SK-N-SH (cell line): ENCODE data around the gene TNFAIP8L3. TPM values are rescaled to one million over a fixed set of nuclear protein-coding genes. Genes with fewer than 3 reads are reported as not detected.

Experiments used
- CTCF ChIA-PET: fragments of 300-600, 350-600 bp; formaldehyde crosslinking; extraction: SDS; loops from one replicate; lab custom pipeline; 2021; lab: Yijun Ruan, JAX
- POLR2A ChIA-PET: fragments of 350-600 bp; sonication (Branson Sonifier 250); formaldehyde crosslinking; extraction: SDS; loops from one replicate; lab custom pipeline; 2020; ENCODE audit warnings: antibody characterized with exemption, inconsistent platforms; lab: Yijun Ruan, JAX
- DNase-seq: peaks from one replicate; pipeline ENCODE4 v3.0.0; 2012
- H2AFZ ChIP-seq: fragments of 200-600 bp; sonication (generic); 2 replicates; pipeline ENCODE4 v1.8.1; 2016; ENCODE audit warnings: antibody characterized with exemption, mild to moderate bottlenecking, low read depth
- H3F3A ChIP-seq: fragments of 200-600 bp; sonication (generic); replicated peaks from 2 replicates; pipeline ENCODE3; 2016; ENCODE audit warnings: antibody characterized with exemption, mild to moderate bottlenecking; ENCODE audit not compliant: insufficient read depth
- H3K27ac ChIP-seq, 2 experiments: fragments of 200-500 bp in 1 of 2; fragments of 200-600 bp in 1 of 2; sonication (Bioruptor generic) in 1 of 2; sonication (generic), shearing (Covaris generic) in 1 of 2; 2 replicates each; pipeline versions ENCODE4 v1.5.1 to v1.6.1; 2014 to 2016; ENCODE audit warnings: low read depth in 2 of 2, inconsistent platforms in 1 of 2, low read length in 1 of 2, mild to moderate bottlenecking in 1 of 2, mixed read lengths in 1 of 2
- H3K27me3 ChIP-seq: fragments of 200-600 bp; sonication (generic), shearing (Covaris generic); 2 replicates; pipeline ENCODE4 v1.6.1; 2016; ENCODE audit warnings: mixed run types; ENCODE audit not compliant: insufficient read depth
- H3K36me3 ChIP-seq, 2 experiments: fragments of 200-500 bp in 1 of 2; fragments of 200-600 bp in 1 of 2; sonication (Bioruptor generic) in 1 of 2; sonication (generic) in 1 of 2; replicated peaks in 1 of 2; 2 replicates each; pipeline versions ENCODE3 to v1.5.1; 2014 to 2016; ENCODE audit warnings: low read length in 1 of 2, mild to moderate bottlenecking in 1 of 2; ENCODE audit not compliant: insufficient read depth in 2 of 2, control insufficient read depth in 1 of 2
- H3K4me1 ChIP-seq, 2 experiments: fragments of 200-500 bp in 1 of 2; fragments of 200-600 bp in 1 of 2; sonication (Bioruptor generic) in 1 of 2; sonication (generic), shearing (Covaris generic) in 1 of 2; 2 replicates each; pipeline versions ENCODE4 v1.5.1 to v1.6.1; 2014 to 2016; ENCODE audit warnings: low read depth in 1 of 2, low read length in 1 of 2, mixed run types in 1 of 2; ENCODE audit not compliant: insufficient read depth in 2 of 2, control insufficient read depth in 1 of 2
- H3K4me2 ChIP-seq: fragments of 200-600 bp; sonication (generic), shearing (Covaris generic); 2 replicates; pipeline ENCODE4 v1.6.1; 2017; ENCODE audit warnings: mixed run types
- H3K4me3 ChIP-seq, 2 experiments: fragments of 200-500 bp in 1 of 2; fragments of 200-600 bp in 1 of 2; sonication (Bioruptor generic) in 1 of 2; sonication (generic), shearing (Covaris generic) in 1 of 2; 2 replicates each; pipeline versions ENCODE4 v1.5.1 to v1.8.1; 2014 to 2016; ENCODE audit warnings: low read depth in 2 of 2, inconsistent platforms in 1 of 2, low read length in 1 of 2, mild to moderate bottlenecking in 1 of 2, mixed read lengths in 1 of 2, moderate library complexity in 1 of 2
- H3K79me2 ChIP-seq: fragments of 200-600 bp; sonication (generic); 2 replicates; pipeline ENCODE4 v1.8.1; 2017; ENCODE audit warnings: mild to moderate bottlenecking; ENCODE audit not compliant: insufficient read depth
- H3K9ac ChIP-seq: fragments of 200-600 bp; sonication (generic); 2 replicates; pipeline ENCODE4 v1.6.1; 2017; ENCODE audit warnings: mixed run types
- H3K9me2 ChIP-seq: fragments of 200-600 bp; sonication (generic); 2 replicates; pipeline ENCODE4 v1.6.1; 2017; ENCODE audit warnings: mixed run types
- H3K9me3 ChIP-seq: fragments of 200-600 bp; sonication (generic); 2 replicates; pipeline ENCODE4 v1.6.1; 2017; ENCODE audit warnings: mixed run types, mild to moderate bottlenecking, moderate library complexity
- H4K20me1 ChIP-seq: fragments of 200-600 bp; sonication (generic); 2 replicates; pipeline ENCODE4 v1.6.1; 2017; ENCODE audit warnings: mild to moderate bottlenecking, mixed run types; ENCODE audit not compliant: insufficient read depth
- CHD2 ChIP-seq: fragments of 150-350 bp; IDR thresholded peaks from 2 replicates; pipeline ENCODE4 v1.6.1; 2018; ENCODE audit warnings: low read length; ENCODE audit not compliant: partially characterized antibody
- EP300 ChIP-seq, 2 experiments: IDR thresholded peaks; 2 replicates each; pipeline versions ENCODE4 v1.4.0 to v1.6.1; 2012; ENCODE audit warnings: borderline replicate concordance in 1 of 2, low read depth in 1 of 2, low read length in 1 of 2
- EZH2phosphoT487 ChIP-seq: fragments of 200-600 bp; sonication (generic); IDR thresholded peaks from 2 replicates; pipeline ENCODE4 v1.6.1; 2017; ENCODE audit warnings: low read depth, mixed run types, mild to moderate bottlenecking, antibody characterized with exemption, moderate library complexity, borderline replicate concordance
- FOSL2 ChIP-seq: IDR thresholded peaks from 2 replicates; pipeline ENCODE4 v1.4.0; 2012; ENCODE audit warnings: low read depth, mild to moderate bottlenecking, moderate library complexity, borderline replicate concordance
- FOXJ3 ChIP-seq: sonication (generic); formaldehyde crosslinking; IDR thresholded peaks from 2 replicates; pipeline ENCODE4 v1.5.1; 2020; ENCODE audit warnings: mild to moderate bottlenecking, missing genetic modification reagents
- GABPA ChIP-seq: IDR thresholded peaks from 2 replicates; pipeline ENCODE4 v1.4.0; 2012; ENCODE audit warnings: low read depth, mild to moderate bottlenecking
- GATA2 ChIP-seq: sonication (generic); formaldehyde crosslinking; IDR thresholded peaks from 2 replicates; pipeline ENCODE4 v1.5.0; 2020; ENCODE audit warnings: mild to moderate bottlenecking, missing genetic modification reagents
- MXI1 ChIP-seq: IDR thresholded peaks from 2 replicates; pipeline ENCODE4 v1.6.1; 2012; ENCODE audit warnings: mild to moderate bottlenecking, low read depth, low read length, improper control_type of control experiment
- NFIC ChIP-seq: IDR thresholded peaks from 2 replicates; pipeline ENCODE4 v1.4.0; 2012; ENCODE audit warnings: borderline replicate concordance
- NRF1 ChIP-seq: IDR thresholded peaks from 2 replicates; pipeline ENCODE4 v1.6.1; 2012; ENCODE audit warnings: low read depth, mild to moderate bottlenecking, low read length
- RAD21 ChIP-seq: IDR thresholded peaks from 2 replicates; pipeline ENCODE4 v1.6.1; 2012; ENCODE audit warnings: mild to moderate bottlenecking, low read length
- RFX5 ChIP-seq: IDR thresholded peaks from 2 replicates; pipeline ENCODE4 v1.6.1; 2012; ENCODE audit warnings: mild to moderate bottlenecking, improper control_type of control experiment, low read length
- RXRA ChIP-seq: IDR thresholded peaks from 2 replicates; pipeline ENCODE4 v1.4.0; 2012; ENCODE audit warnings: low read depth, mild to moderate bottlenecking, borderline replicate concordance
- SMC3 ChIP-seq: IDR thresholded peaks from 2 replicates; pipeline ENCODE4 v1.6.1; 2012; ENCODE audit warnings: low read depth, low read length, improper control_type of control experiment
- TAF1 ChIP-seq: IDR thresholded peaks from 2 replicates; pipeline ENCODE4 v1.6.1; 2012; ENCODE audit warnings: low read depth, mild to moderate bottlenecking, low read length, moderate library complexity, borderline replicate concordance
- TCF12 ChIP-seq: IDR thresholded peaks from 2 replicates; pipeline ENCODE4 v1.4.0; 2012
- TEAD4 ChIP-seq: IDR thresholded peaks from 2 replicates; pipeline ENCODE4 v1.4.0; 2012; ENCODE audit warnings: mild to moderate bottlenecking, borderline replicate concordance; ENCODE audit not compliant: insufficient read depth
- YY1 ChIP-seq: IDR thresholded peaks from 2 replicates; pipeline ENCODE4 v1.4.0; 2012; ENCODE audit warnings: low read depth, mild to moderate bottlenecking
- WGBS: methylation state at CpG from one replicate; pipeline ENCODE4 v1.1.6; 2017; ENCODE audit warnings: low lambda C conversion rate; 5-methylcytosine and 5-hydroxymethylcytosine counted together
- polyA plus RNA-seq, 3 experiments: library from polyadenylated mRNA; depleted of rRNA; stranded (reverse); fragments of >200 nt; gene quantifications; 2 replicates each; pipeline ENCODE4 v1.2.3, GENCODE V29; 2012
- TF ChIP-seq, protein P1 (sequence below): fragments of 200-600 bp; sonication (generic); IDR thresholded peaks from 2 replicates; pipeline ENCODE4 v1.6.1; 2017; ENCODE audit warnings: antibody characterized with exemption, mild to moderate bottlenecking, moderate library complexity
- TF ChIP-seq, protein P2 (sequence below): IDR thresholded peaks from 2 replicates; pipeline ENCODE4 v1.4.0; 2012; ENCODE audit warnings: low read depth, borderline replicate concordance
- TF ChIP-seq, protein P3 (sequence below): IDR thresholded peaks from 2 replicates; pipeline ENCODE4; 2012
- TF ChIP-seq, protein P4 (sequence below): IDR thresholded peaks from 2 replicates; pipeline ENCODE4 v1.6.1; 2012; ENCODE audit warnings: mild to moderate bottlenecking, low read depth, low read length, moderate library complexity
- TF ChIP-seq, protein P5 (sequence below): IDR thresholded peaks from 2 replicates; pipeline ENCODE4 v1.4.0; 2012; ENCODE audit warnings: low read depth, borderline replicate concordance

TNFAIP8L3 gene
- polyA plus RNA-seq, 1 of the 3 experiments (the other 2 are of a cell fraction) = 0.08 TPM

DNA sequence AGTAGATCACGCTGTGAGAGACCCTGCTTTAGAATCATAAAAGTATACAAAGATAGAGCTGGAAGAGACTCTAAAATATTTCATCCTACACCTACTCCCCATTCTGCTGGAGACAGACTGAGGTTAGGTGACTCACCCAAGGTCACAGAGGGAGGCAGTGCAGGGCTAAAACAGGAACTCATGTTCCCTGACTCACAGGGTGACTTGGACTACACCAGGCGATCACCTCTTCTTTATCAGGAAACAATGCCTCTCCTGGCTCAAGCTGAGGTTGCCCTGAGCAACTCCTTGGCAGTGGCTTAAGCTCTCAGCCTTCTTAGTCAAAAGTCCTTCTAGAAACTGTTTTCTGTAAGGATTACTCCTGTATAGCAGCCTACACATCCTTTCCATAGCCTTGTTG lies 26.4 kb upstream of the TNFAIP8L3 start:
- H3K9ac ChIP-seq = no peak overlapping the region
- H4K20me1 ChIP-seq = no peaks in the 10 kb centered on the region
- ChIA-PET CTCF (interaction anchor here (0.7 to 1.6 kb wide), 3 partner anchors 13 to 161 kb away, joined by 3 to 6 read pairs (median 3); no protein-coding TSS in a partner anchor), POLR2A (no interaction called here)
- no peak for DNase-seq
- no peaks in the 10 kb centered on the region for H3K27me3 ChIP-seq
- no peaks in the 10 kb centered on the region for H3K79me2 ChIP-seq
- peak overlapping the region in 1 of 2 experiments; percentile 65; a peak in 2 of 4 replicates for H3K27ac ChIP-seq
- H2AFZ ChIP-seq = no peak overlapping the region
- peak overlapping the region; percentile 35; the same call in 1 of the 2 replicates for H3K4me2 ChIP-seq
- peaks cover 11% of the 10 kb centered on the region for H3F3A ChIP-seq
- H3K4me1 ChIP-seq = peaks cover 0 to 8% of the 10 kb centered on the region in 2 experiments; a peak in 1 of 4 replicates
- no peaks in the 10 kb centered on the region for H3K36me3 ChIP-seq
- no peaks in the 10 kb centered on the region for H3K9me2 ChIP-seq
- 52% methylated on average over 2 of the region's 2 CpGs for WGBS
- 0 out of 2 replicates have a peak, but pooled peaks cover 3% of the 10 kb centered on the region for H3K9me3 ChIP-seq
- H3K4me3 ChIP-seq = no peak overlapping the region
- TF ChIP-seq EZH2phosphoT487 = no peak
- TF ChIP-seq TEAD4 = no peak
- no peak for TF ChIP-seq NRF1
- TF ChIP-seq, protein P1, sequence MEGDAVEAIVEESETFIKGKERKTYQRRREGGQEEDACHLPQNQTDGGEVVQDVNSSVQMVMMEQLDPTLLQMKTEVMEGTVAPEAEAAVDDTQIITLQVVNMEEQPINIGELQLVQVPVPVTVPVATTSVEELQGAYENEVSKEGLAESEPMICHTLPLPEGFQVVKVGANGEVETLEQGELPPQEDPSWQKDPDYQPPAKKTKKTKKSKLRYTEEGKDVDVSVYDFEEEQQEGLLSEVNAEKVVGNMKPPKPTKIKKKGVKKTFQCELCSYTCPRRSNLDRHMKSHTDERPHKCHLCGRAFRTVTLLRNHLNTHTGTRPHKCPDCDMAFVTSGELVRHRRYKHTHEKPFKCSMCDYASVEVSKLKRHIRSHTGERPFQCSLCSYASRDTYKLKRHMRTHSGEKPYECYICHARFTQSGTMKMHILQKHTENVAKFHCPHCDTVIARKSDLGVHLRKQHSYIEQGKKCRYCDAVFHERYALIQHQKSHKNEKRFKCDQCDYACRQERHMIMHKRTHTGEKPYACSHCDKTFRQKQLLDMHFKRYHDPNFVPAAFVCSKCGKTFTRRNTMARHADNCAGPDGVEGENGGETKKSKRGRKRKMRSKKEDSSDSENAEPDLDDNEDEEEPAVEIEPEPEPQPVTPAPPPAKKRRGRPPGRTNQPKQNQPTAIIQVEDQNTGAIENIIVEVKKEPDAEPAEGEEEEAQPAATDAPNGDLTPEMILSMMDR = no peak; the same call in 1 of the 2 replicates
- TF ChIP-seq GABPA = no peak
- no peak for TF ChIP-seq CHD2
- no peak for TF ChIP-seq SMC3
- TF ChIP-seq GATA2 (CRISPR knock-in tag) = no peak
- TF ChIP-seq RFX5 = no peak
- TF ChIP-seq, protein P2, sequence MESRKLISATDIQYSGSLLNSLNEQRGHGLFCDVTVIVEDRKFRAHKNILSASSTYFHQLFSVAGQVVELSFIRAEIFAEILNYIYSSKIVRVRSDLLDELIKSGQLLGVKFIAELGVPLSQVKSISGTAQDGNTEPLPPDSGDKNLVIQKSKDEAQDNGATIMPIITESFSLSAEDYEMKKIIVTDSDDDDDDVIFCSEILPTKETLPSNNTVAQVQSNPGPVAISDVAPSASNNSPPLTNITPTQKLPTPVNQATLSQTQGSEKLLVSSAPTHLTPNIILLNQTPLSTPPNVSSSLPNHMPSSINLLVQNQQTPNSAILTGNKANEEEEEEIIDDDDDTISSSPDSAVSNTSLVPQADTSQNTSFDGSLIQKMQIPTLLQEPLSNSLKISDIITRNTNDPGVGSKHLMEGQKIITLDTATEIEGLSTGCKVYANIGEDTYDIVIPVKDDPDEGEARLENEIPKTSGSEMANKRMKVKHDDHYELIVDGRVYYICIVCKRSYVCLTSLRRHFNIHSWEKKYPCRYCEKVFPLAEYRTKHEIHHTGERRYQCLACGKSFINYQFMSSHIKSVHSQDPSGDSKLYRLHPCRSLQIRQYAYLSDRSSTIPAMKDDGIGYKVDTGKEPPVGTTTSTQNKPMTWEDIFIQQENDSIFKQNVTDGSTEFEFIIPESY = no peak
- TF ChIP-seq, protein P3, sequence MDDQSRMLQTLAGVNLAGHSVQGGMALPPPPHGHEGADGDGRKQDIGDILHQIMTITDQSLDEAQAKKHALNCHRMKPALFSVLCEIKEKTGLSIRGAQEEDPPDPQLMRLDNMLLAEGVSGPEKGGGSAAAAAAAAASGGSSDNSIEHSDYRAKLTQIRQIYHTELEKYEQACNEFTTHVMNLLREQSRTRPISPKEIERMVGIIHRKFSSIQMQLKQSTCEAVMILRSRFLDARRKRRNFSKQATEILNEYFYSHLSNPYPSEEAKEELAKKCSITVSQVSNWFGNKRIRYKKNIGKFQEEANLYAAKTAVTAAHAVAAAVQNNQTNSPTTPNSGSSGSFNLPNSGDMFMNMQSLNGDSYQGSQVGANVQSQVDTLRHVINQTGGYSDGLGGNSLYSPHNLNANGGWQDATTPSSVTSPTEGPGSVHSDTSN = peak; percentile 43; the same call in 1 of the 2 replicates
- TF ChIP-seq FOSL2 = peak; percentile 92
- TF ChIP-seq RAD21 = no peak
- TF ChIP-seq, protein P4, sequence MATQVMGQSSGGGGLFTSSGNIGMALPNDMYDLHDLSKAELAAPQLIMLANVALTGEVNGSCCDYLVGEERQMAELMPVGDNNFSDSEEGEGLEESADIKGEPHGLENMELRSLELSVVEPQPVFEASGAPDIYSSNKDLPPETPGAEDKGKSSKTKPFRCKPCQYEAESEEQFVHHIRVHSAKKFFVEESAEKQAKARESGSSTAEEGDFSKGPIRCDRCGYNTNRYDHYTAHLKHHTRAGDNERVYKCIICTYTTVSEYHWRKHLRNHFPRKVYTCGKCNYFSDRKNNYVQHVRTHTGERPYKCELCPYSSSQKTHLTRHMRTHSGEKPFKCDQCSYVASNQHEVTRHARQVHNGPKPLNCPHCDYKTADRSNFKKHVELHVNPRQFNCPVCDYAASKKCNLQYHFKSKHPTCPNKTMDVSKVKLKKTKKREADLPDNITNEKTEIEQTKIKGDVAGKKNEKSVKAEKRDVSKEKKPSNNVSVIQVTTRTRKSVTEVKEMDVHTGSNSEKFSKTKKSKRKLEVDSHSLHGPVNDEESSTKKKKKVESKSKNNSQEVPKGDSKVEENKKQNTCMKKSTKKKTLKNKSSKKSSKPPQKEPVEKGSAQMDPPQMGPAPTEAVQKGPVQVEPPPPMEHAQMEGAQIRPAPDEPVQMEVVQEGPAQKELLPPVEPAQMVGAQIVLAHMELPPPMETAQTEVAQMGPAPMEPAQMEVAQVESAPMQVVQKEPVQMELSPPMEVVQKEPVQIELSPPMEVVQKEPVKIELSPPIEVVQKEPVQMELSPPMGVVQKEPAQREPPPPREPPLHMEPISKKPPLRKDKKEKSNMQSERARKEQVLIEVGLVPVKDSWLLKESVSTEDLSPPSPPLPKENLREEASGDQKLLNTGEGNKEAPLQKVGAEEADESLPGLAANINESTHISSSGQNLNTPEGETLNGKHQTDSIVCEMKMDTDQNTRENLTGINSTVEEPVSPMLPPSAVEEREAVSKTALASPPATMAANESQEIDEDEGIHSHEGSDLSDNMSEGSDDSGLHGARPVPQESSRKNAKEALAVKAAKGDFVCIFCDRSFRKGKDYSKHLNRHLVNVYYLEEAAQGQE = no peak
- peak; percentile 49; the same call in 1 of the 2 replicates for TF ChIP-seq NFIC
- TF ChIP-seq YY1 = no peak
- TF ChIP-seq TCF12 = peak; percentile 57
- TF ChIP-seq RXRA = peak; percentile 73; the same call in 1 of the 2 replicates
- no peak for TF ChIP-seq MXI1
- TF ChIP-seq FOXJ3 (CRISPR knock-in tag) = no peak
- no peak for TF ChIP-seq TAF1
- TF ChIP-seq, protein P5, sequence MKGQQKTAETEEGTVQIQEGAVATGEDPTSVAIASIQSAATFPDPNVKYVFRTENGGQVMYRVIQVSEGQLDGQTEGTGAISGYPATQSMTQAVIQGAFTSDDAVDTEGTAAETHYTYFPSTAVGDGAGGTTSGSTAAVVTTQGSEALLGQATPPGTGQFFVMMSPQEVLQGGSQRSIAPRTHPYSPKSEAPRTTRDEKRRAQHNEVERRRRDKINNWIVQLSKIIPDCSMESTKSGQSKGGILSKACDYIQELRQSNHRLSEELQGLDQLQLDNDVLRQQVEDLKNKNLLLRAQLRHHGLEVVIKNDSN = no peak
- TF ChIP-seq EP300 (IDR thresholded peaks at IDR 0.05; ENCODE audit: borderline replicate concordance in 1 of 2, low read depth in 1 of 2, low read length in 1 of 2) = peak in 1 of 2 experiments; percentile 22; a peak in 1 of 4 replicates
